GM19240 (cell line): ENCODE data around the gene CPOX.
"Not testable (repeated sequence)": the region's sequence is repeated elsewhere in the genome, so short reads cannot be mapped to it uniquely, and the experiment has no call there.

Source experiments
- DNase-seq: peaks from one replicate; pipeline ENCODE4 v3.0.0; 2011; ENCODE audit warnings: low spot score; ENCODE audit not compliant: insufficient read length

Gene CPOX

GRCh38 chr3:98564282-98565005 is 29.0 kb downstream of the CPOX start:
- DNase-seq = no peak

- DNase-seq = no peak
These were observed 29.6 kb downstream of the CPOX start for GRCh38 chr3:98563661-98564281.

- DNase-seq = no peak
These were observed 31.5 kb downstream of the CPOX start for GRCh38 chr3:98561727-98562521.

GRCh38 chr3:98560911-98561310 is 32.5 kb downstream of the CPOX start:
- no peak for DNase-seq

- not testable (repeated sequence) for DNase-seq
These were observed 33.6 kb downstream of the CPOX start for GRCh38 chr3:98559769-98560168.

GRCh38 chr3:98558100-98558827 is 35.1 kb downstream of the CPOX start:
- no peak for DNase-seq

- no peak for DNase-seq
These were observed 35.9 kb downstream of the CPOX start for GRCh38 chr3:98557324-98558010.

GRCh38 chr3:98556164-98557130 is 37.0 kb downstream of the CPOX start:
- DNase-seq = no peak

GRCh38 chr3:98555025-98555379 is 38.4 kb downstream of the CPOX start:
- no peak for DNase-seq

GRCh38 chr3:98554580-98554979 is 38.8 kb downstream of the CPOX start:
- DNase-seq = no peak

- no peak for DNase-seq
These were observed 39.7 kb downstream of the CPOX start for GRCh38 chr3:98553753-98554152.

- no peak for DNase-seq
These were observed 40.3 kb downstream of the CPOX start for GRCh38 chr3:98553021-98553563.

- DNase-seq = no peak
These were observed 41.0 kb downstream of the CPOX start for GRCh38 chr3:98552232-98553020.

- DNase-seq = no peak
These were observed 41.7 kb downstream of the CPOX start for GRCh38 chr3:98551754-98552153.

- no peak for DNase-seq
These were observed 42.2 kb downstream of the CPOX start for GRCh38 chr3:98551236-98551635.

GRCh38 chr3:98550833-98551232 is 42.6 kb downstream of the CPOX start:
- DNase-seq = no peak

GRCh38 chr3:98548544-98548943 is 44.9 kb downstream of the CPOX start:
- DNase-seq = no peak

- no peak for DNase-seq
These were observed 47.5 kb downstream of the CPOX start for GRCh38 chr3:98545940-98546339.

- DNase-seq = no peak
These were observed 50.8 kb downstream of the CPOX start for GRCh38 chr3:98542623-98543022.
